Prostate gland (tissue), 2 donors: ENCODE results near the gene ATP9B.

Experiments
- POLR2A ChIP-seq: fragments of 450-650 bp; IDR thresholded peaks from one replicate; pipeline ENCODE4 v1.6.1; 2016; ENCODE audit warnings: antibody characterized with exemption, mild to moderate bottlenecking
- POLR2AphosphoS5 ChIP-seq: sonication (generic); formaldehyde crosslinking; IDR thresholded peaks from one replicate; pipeline ENCODE4 v1.6.1; 2017; ENCODE audit warnings: antibody characterized with exemption
- TF ChIP-seq, protein P1 (sequence below), 4 experiments: fragments of 200-600 bp in 2 of 4; fragments of 450-650 bp in 2 of 4; sonication (generic) in 2 of 4; IDR thresholded peaks; 1 replicate in 3 of 4; 2 replicates in 1 of 4; pipeline ENCODE4 v1.5.1; 2016 to 2019; ENCODE audit warnings: antibody characterized with exemption in 4 of 4, mild to moderate bottlenecking in 2 of 4, moderate library complexity in 2 of 4

DNA sequence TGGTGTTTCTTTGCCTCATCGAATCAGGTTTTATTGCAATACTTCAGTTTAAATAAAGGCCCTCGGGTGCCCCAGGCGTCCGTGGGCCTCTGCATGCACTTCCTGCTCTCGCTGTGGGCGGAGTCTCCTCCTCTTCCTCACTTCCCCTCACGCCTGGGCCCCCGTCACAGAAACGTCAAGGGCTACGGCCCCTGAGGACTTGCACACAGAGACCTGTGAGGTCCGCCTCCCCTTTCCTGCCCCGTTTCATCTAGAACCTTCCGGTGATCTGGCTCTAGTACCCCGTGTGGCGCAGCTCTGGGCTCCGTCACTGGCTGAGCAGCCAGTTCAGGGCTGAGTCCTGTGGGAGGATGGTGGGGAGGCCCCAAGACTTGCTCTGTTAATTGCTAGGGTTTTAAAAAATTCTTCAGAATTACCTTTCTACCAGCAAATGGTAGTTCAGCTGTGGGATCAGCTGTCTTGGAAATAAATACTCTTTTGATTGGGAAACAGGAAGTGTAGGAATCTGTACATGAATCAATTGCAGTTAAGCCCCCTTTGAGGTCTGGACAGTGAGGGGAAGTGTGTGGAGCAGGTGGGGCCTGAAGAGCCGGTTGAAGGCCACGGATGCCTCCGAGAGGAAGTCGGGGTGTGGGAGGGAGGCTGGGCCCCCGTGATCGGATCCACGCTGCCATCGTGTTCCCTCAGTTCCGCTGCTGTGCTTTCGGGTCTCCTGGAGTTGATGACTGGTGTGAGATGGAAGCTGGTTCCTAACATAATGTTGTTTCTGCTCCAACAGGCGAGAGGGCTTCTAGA, 336.8 kb downstream of the ATP9B start:
- TF ChIP-seq POLR2AphosphoS5 (peak; percentile 11), POLR2A (no peak)
- TF ChIP-seq, protein P1, sequence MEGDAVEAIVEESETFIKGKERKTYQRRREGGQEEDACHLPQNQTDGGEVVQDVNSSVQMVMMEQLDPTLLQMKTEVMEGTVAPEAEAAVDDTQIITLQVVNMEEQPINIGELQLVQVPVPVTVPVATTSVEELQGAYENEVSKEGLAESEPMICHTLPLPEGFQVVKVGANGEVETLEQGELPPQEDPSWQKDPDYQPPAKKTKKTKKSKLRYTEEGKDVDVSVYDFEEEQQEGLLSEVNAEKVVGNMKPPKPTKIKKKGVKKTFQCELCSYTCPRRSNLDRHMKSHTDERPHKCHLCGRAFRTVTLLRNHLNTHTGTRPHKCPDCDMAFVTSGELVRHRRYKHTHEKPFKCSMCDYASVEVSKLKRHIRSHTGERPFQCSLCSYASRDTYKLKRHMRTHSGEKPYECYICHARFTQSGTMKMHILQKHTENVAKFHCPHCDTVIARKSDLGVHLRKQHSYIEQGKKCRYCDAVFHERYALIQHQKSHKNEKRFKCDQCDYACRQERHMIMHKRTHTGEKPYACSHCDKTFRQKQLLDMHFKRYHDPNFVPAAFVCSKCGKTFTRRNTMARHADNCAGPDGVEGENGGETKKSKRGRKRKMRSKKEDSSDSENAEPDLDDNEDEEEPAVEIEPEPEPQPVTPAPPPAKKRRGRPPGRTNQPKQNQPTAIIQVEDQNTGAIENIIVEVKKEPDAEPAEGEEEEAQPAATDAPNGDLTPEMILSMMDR (IDR thresholded peaks at IDR 0.05): no peak
